ENCODE results near the gene ALG8.

Gene ALG8

GRCh38 chr11:78158987-78159652, 19.7 kb upstream of the ALG8 start:
- DNase-seq = no peak

GRCh38 chr11:78156127-78156844, 16.9 kb upstream of the ALG8 start:
- DNase-seq = no peak

- DNase-seq = no peak
Observed at GRCh38 chr11:78151804-78152203, 12.4 kb upstream of the ALG8 start.

GRCh38 chr11:78150754-78151153, 11.3 kb upstream of the ALG8 start:
- no peak for DNase-seq

GRCh38 chr11:78150346-78150745, 10.9 kb upstream of the ALG8 start:
- no peak for DNase-seq

GRCh38 chr11:78149646-78150045, 10.2 kb upstream of the ALG8 start:
- DNase-seq = peak; percentile 51

GRCh38 chr11:78147807-78148206, 8.4 kb upstream of the ALG8 start:
- DNase-seq = no peak

- no peak for DNase-seq
Observed at GRCh38 chr11:78145511-78146025, 6.1 kb upstream of the ALG8 start.

GRCh38 chr11:78140392-78141077, 1.1 kb upstream of the ALG8 start:
- DNase-seq = no peak

- DNase-seq = peak; percentile 51
Observed at GRCh38 chr11:78138694-78139421, 568 bp downstream of the ALG8 start.

GRCh38 chr11:78138291-78138690, 1.1 kb downstream of the ALG8 start:
- peak; percentile 35 for DNase-seq

GRCh38 chr11:78132475-78132874, 7.0 kb downstream of the ALG8 start:
- no peak for DNase-seq

GRCh38 chr11:78131956-78132355, 7.5 kb downstream of the ALG8 start:
- peak; percentile 21 for DNase-seq

- no peak for DNase-seq
Observed at GRCh38 chr11:78127403-78127802, 12.0 kb downstream of the ALG8 start.

- DNase-seq = no peak
Observed at GRCh38 chr11:78112582-78113275, 26.7 kb downstream of the ALG8 start.

- DNase-seq = no peak
Observed at GRCh38 chr11:78111298-78111697, 28.1 kb downstream of the ALG8 start.

- DNase-seq = peak; percentile 20
Observed at GRCh38 chr11:78110830-78111229, 28.6 kb downstream of the ALG8 start.

- no peak for DNase-seq
Observed at GRCh38 chr11:78110351-78110750, 29.1 kb downstream of the ALG8 start.

- DNase-seq = no peak
Observed at GRCh38 chr11:78109081-78110015, 30.1 kb downstream of the ALG8 start.

- no peak for DNase-seq
Observed at GRCh38 chr11:78100676-78101472, 38.6 kb downstream of the ALG8 start.

Data from EL (cell line).